GM06990 (cell line): ENCODE data around the gene SERP1.

Source experiments
- DNase-seq: peaks from one replicate; pipeline ENCODE4 v3.0.0-alpha.2; 2011; ENCODE audit not compliant: insufficient read length; ENCODE audit errors: extremely low read depth
- H3K27me3 ChIP-seq: replicated peaks from 2 replicates; pipeline ENCODE4 v1.6.0; 2011; ENCODE audit warnings: low read length; ENCODE audit not compliant: control insufficient read depth, insufficient read depth
- H3K36me3 ChIP-seq: 2 replicates; pipeline ENCODE4 v1.5.1; 2011; ENCODE audit warnings: low read length; ENCODE audit not compliant: control insufficient read depth, insufficient read depth
- H3K4me3 ChIP-seq: replicated peaks from 2 replicates; pipeline ENCODE4 v1.5.1; 2011; ENCODE audit warnings: low read depth, mild to moderate bottlenecking, control low read depth, low read length
- CTCF ChIP-seq: IDR thresholded peaks from 2 replicates; pipeline ENCODE4 v1.5.1; 2011; ENCODE audit warnings: low read length, control low read depth, mild to moderate bottlenecking, inconsistent platforms; ENCODE audit not compliant: insufficient read depth, poor library complexity, severe bottlenecking

Gene SERP1

GRCh38 chr3:150546226-150547044 is at the start of gene SERP1, which contains the start of gene EIF2A:
Gene SERP1, minus strand, starts transcription at chr3:150546496. Its CDS starts 361 bp downstream, at chr3:150546135.
Gene EIF2A, plus strand, starts transcription at chr3:150546787. Its CDS starts 16 bp downstream, at chr3:150546803.
- Histone ChIP-seq H3K36me3 (peaks cover 2% of the 10 kb centered on the region), H3K4me3 (peak within 1 kb of the TSS; percentile 100), H3K27me3 (no peaks in the 10 kb centered on the region)
- peak; percentile 99 for DNase-seq
- no peak for TF ChIP-seq CTCF

GRCh38 chr3:150594150-150594549 is 47.9 kb upstream of the SERP1 start:
- Histone ChIP-seq H3K4me3 (no peak overlapping the region), H3K27me3 (no peaks in the 10 kb centered on the region), H3K36me3 (no peaks in the 10 kb centered on the region)
- TF ChIP-seq CTCF = no peak
- DNase-seq = no peak

GRCh38 chr3:150589759-150590158 is 43.5 kb upstream of the SERP1 start:
- no peak overlapping the region for H3K4me3 ChIP-seq
- TF ChIP-seq CTCF = no peak
- H3K27me3 ChIP-seq = no peaks in the 10 kb centered on the region
- no peak for DNase-seq
- peaks cover 5% of the 10 kb centered on the region for H3K36me3 ChIP-seq

- no peak for DNase-seq
- H3K27me3 ChIP-seq = no peaks in the 10 kb centered on the region
- TF ChIP-seq CTCF = no peak
- H3K4me3 ChIP-seq = no peak overlapping the region
- peaks cover 5% of the 10 kb centered on the region for H3K36me3 ChIP-seq
Measured at GRCh38 chr3:150588027-150588830, 41.9 kb upstream of the SERP1 start.

- TF ChIP-seq CTCF = no peak
- DNase-seq = peak; percentile 38
- peak overlapping the region; percentile 40; the same call in 1 of the 2 replicates for H3K4me3 ChIP-seq
- no peaks in the 10 kb centered on the region for H3K27me3 ChIP-seq
- peaks cover 7% of the 10 kb centered on the region for H3K36me3 ChIP-seq
Measured at GRCh38 chr3:150583028-150583427, 36.7 kb upstream of the SERP1 start.
